A673 (cell line): Measurements from ENCODE around the gene LGALS9. TPM values are rescaled to one million over a fixed set of nuclear protein-coding genes. Genes with fewer than 3 reads are reported as not detected.

Experiments
- BruUV-seq: library from RNA; stranded (reverse); fragments of 400-500 nt; replicated peaks from 2 replicates; lab custom pipeline; 2021; lab: Mats Ljungman, UMichigan
- CTCF ChIA-PET: fragments of 300-600 bp; sonication (Branson Sonifier 250); formaldehyde crosslinking; loops from one replicate; lab custom pipeline; 2022; ENCODE audit warnings: antibody characterized with exemption; lab: Charles Lee
- POLR2A ChIA-PET: fragments of 300-600 bp; sonication (Branson Sonifier 250); formaldehyde crosslinking; loops from one replicate; lab custom pipeline; 2022; ENCODE audit warnings: antibody characterized with exemption; ENCODE audit not compliant: low non-redundant PET; lab: Charles Lee
- DNase-seq: peaks from one replicate; pipeline ENCODE4 v3.0.0-alpha.2; 2015; ENCODE audit warnings: low spot score
- H3K27ac ChIP-seq: fragments of 200-600 bp; sonication (generic); 2 replicates; pipeline ENCODE4 v1.5.1; 2016; ENCODE audit warnings: mixed run types, low read depth, mild to moderate bottlenecking, mixed read lengths, antibody characterized with exemption, low read length; ENCODE audit not compliant: poor library complexity, severe bottlenecking
- H3K27me3 ChIP-seq: fragments of 200-600 bp; sonication (generic); replicated peaks from 2 replicates; pipeline ENCODE4 v1.6.1; 2017; ENCODE audit warnings: mixed run types, low read depth, mild to moderate bottlenecking, mixed read lengths, antibody characterized with exemption, low read length; ENCODE audit not compliant: insufficient read depth, poor library complexity
- H3K36me3 ChIP-seq: fragments of 200-600 bp; sonication (generic); 2 replicates; pipeline ENCODE4 v1.6.1; 2016; ENCODE audit warnings: mixed run types, mild to moderate bottlenecking, mixed read lengths, antibody characterized with exemption, low read length; ENCODE audit not compliant: insufficient read depth, poor library complexity, severe bottlenecking
- H3K4me1 ChIP-seq: fragments of 200-600 bp; sonication (generic); 2 replicates; pipeline ENCODE4 v1.6.1; 2017; ENCODE audit warnings: mixed run types, mild to moderate bottlenecking, mixed read lengths, antibody characterized with exemption, low read length; ENCODE audit not compliant: insufficient read depth, poor library complexity, severe bottlenecking
- H3K4me3 ChIP-seq: fragments of 200-600 bp; sonication (generic); 2 replicates; pipeline ENCODE4 v1.5.1; 2016; ENCODE audit warnings: low read depth, mixed run types, mild to moderate bottlenecking, mixed read lengths, low read length; ENCODE audit not compliant: poor library complexity, severe bottlenecking
- H3K9me3 ChIP-seq: fragments of 200-600 bp; sonication (generic); 2 replicates; pipeline ENCODE4 v1.6.1; 2016; ENCODE audit warnings: mixed run types, low read depth, mild to moderate bottlenecking, mixed read lengths, antibody characterized with exemption, low read length; ENCODE audit not compliant: poor library complexity, severe bottlenecking
- EZH2 ChIP-seq: fragments of 200-600 bp; sonication (generic); IDR thresholded peaks from 2 replicates; pipeline ENCODE4 v1.6.1; 2017; ENCODE audit warnings: borderline replicate concordance, low read depth, mild to moderate bottlenecking, mixed read lengths, antibody characterized with exemption, low read length; ENCODE audit not compliant: poor library complexity, severe bottlenecking
- intact Hi-C: fragments of 100-400 bp; cut with micrococcal nuclease; formaldehyde crosslinking; loops from one replicate; pipeline ENCODE4 v1.10.0; 2022; ENCODE audit not compliant: unreplicated experiment
- total RNA-seq: library from RNA; stranded (reverse); gene quantifications from 2 replicates; pipeline ENCODE4 v1.2.3, GENCODE V29; 2021
- TF ChIP-seq, protein P1 (sequence below): fragments of 300-800, 200-600 bp; sonication (generic); conservative IDR thresholded peaks from 2 replicates; pipeline ENCODE4 v1.5.1; 2017; ENCODE audit warnings: low read depth, mild to moderate bottlenecking, antibody characterized with exemption, low read length, moderate library complexity, mixed read lengths

The LGALS9 gene
- total RNA-seq, 1 experiment from 2014 or later, result 2.4 TPM

DNA sequence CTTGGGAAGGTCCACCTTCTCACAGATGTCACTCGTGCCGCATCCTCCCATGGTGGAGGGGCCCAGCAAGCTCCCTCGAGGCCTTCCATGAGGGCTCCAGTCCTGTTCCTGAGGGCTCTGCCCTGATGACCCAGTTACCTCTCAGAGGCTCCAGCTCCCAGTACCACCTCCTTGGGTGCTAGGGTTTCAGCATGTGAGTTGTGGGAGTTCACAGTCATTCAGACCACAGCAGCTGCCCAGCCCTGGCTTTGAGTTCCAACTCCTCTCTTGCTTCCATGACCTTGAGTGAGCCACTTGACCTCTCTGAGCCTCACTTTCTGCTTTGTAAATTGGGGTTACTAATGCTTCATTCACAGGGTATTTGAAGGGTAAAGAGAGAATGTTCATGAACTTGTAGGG, 37.1 kb upstream of the LGALS9 start:
- Histone ChIP-seq H3K4me1 (no peaks in the 10 kb centered on the region), H3K27ac (no peak overlapping the region), H3K27me3 (no peaks in the 10 kb centered on the region), H3K36me3 (no peaks in the 10 kb centered on the region), H3K9me3 (no peaks in the 10 kb centered on the region), H3K4me3 (no peak overlapping the region)
- no peak for TF ChIP-seq EZH2
- TF ChIP-seq, protein P1, sequence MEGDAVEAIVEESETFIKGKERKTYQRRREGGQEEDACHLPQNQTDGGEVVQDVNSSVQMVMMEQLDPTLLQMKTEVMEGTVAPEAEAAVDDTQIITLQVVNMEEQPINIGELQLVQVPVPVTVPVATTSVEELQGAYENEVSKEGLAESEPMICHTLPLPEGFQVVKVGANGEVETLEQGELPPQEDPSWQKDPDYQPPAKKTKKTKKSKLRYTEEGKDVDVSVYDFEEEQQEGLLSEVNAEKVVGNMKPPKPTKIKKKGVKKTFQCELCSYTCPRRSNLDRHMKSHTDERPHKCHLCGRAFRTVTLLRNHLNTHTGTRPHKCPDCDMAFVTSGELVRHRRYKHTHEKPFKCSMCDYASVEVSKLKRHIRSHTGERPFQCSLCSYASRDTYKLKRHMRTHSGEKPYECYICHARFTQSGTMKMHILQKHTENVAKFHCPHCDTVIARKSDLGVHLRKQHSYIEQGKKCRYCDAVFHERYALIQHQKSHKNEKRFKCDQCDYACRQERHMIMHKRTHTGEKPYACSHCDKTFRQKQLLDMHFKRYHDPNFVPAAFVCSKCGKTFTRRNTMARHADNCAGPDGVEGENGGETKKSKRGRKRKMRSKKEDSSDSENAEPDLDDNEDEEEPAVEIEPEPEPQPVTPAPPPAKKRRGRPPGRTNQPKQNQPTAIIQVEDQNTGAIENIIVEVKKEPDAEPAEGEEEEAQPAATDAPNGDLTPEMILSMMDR, result no peak
- intact Hi-C loops, result loop anchor here (10.0 kb wide), 1 partner anchor 49 kb away; no protein-coding TSS in a partner anchor
- POLR2A ChIA-PET, result no interaction called here
- CTCF ChIA-PET, result no interaction called here
- DNase-seq, result no peak
- no TSS peak for BruUV-seq

DNA sequence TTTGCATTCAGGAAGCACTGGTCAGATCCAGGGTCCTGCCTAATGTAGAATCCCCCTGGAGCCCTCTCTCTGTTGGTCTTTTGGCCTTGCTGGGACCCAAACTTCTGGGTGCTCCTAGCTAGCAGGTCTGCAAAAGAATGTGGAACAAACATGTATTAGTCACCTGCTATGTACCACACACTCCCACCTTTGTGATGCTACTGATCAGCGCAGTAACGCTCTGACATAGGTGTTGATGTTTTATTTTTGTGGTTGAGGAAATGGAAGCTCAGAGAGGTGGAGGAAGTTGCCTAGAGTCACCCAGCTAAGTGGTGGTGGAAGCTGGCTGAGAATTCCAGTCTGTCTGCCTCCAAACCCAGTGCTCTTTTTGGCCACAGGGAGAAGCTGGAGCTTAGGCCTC, 35.8 kb upstream of the LGALS9 start:
- H3K27me3 ChIP-seq, result no peaks in the 10 kb centered on the region
- no peak for TF ChIP-seq EZH2
- TF ChIP-seq, protein P1, result no peak
- POLR2A ChIA-PET, result no interaction called here
- no peaks in the 10 kb centered on the region for H3K9me3 ChIP-seq
- DNase-seq, result no peak
- no peaks in the 10 kb centered on the region for H3K36me3 ChIP-seq
- no TSS peak for BruUV-seq
- H3K27ac ChIP-seq, result no peak overlapping the region
- no peak overlapping the region for H3K4me3 ChIP-seq
- CTCF ChIA-PET, result no interaction called here
- H3K4me1 ChIP-seq, result no peaks in the 10 kb centered on the region
- intact Hi-C loops, result loop anchor here (10.0 kb wide), 1 partner anchor 50 kb away; no protein-coding TSS in a partner anchor

DNA sequence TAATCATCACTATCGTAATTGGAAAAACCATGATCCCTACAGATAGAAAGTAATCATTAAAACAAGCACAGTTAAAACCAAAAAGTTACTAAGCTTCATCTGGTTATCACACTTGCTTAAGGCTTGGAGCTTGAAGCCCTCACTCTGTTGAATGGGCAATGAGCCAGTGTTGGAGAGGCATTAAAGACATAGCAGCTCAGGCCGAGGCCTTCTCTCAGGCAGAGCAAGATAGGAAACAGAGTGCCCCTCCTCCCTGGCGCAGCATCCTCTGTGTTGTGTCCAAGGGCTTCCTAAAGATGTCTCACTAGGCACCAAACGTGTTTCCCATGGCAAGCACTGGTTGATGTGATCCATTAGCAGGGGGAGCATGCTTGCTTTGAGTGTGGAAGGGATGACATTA, 34.9 kb upstream of the LGALS9 start:
- POLR2A ChIA-PET, result no interaction called here
- BruUV-seq, result no TSS peak
- Histone ChIP-seq H3K27ac (no peak overlapping the region), H3K4me1 (no peaks in the 10 kb centered on the region), H3K4me3 (no peak overlapping the region), H3K36me3 (peaks cover 3% of the 10 kb centered on the region), H3K9me3 (no peaks in the 10 kb centered on the region), H3K27me3 (no peaks in the 10 kb centered on the region)
- TF ChIP-seq, protein P1, result no peak
- TF ChIP-seq EZH2, result no peak
- CTCF ChIA-PET, result no interaction called here
- DNase-seq, result no peak
- intact Hi-C loops, result loop anchor here (10.0 kb wide), 1 partner anchor 51 kb away; no protein-coding TSS in a partner anchor
